ENCODE measurements around the gene DYNC2I2. TPM values are rescaled to one million over a fixed set of nuclear protein-coding genes. Genes with fewer than 3 reads are reported as not detected.
A peak's percentile ranks its signal among the peaks of the same experiment; 100 is the strongest.

The DYNC2I2 gene
- polyA plus RNA-seq, 3 donors = 15.0 to 30.8 (median 15.7) TPM

DNA sequence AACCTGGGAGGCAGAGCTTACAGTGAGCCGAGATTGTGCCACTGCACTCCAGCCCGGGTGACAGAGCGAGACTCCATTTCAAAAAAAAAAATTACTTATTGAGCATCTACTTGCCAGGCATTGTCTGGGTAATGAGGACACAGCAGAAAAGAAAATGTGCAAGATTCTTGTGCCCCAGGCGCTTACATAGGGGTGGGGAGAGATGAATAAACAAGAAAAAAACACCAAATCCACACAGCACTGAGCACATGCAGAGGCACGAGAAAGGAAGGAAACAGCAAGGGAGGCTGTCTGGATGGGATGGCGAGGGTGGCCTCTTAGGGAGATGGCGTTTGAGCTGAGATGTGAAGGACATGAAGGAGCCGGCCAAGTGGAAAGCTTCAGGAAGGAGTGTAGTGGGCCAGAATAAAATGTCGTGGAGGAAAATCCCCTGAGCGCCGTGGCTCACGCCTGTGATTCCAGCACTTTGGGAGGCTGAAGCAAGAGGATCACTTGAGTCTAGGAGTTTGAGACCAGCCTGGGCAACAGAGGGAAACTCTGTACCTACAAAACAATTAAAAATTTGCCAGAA is 13.9 kb downstream of the DYNC2I2 start:
- WGBS, 3 donors = 83 to 84% (median 84%) methylated on average over 12 of the region's 12 CpGs
- no peak overlapping the region for H3K27ac ChIP-seq (ENCODE audit: low read depth, low read length)

DNA sequence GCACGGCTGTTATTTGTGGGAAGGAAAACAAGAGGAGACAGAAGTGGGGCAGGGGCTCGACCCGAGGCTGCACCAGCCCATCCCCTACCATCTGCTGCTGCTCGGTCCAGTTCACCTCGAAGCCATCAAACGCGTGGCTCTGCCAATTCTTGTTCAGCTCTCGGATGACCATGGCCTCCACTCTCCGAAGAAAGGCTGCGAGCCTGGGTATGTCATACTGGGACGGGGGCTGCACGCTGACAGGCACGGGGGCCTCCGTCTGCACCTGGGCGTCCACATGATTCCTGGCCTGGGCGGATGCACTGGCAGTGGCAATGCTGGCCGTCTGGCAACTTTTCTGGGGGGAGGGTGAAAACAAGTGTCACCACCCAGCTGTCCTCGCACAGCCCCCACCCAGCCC is 16.0 kb downstream of the DYNC2I2 start:
- no peak overlapping the region for H3K27ac ChIP-seq (ENCODE audit: low read depth, low read length)
- WGBS, 3 donors = 92 to 98% (median 93%) methylated on average over 18 of the region's 18 CpGs

DNA sequence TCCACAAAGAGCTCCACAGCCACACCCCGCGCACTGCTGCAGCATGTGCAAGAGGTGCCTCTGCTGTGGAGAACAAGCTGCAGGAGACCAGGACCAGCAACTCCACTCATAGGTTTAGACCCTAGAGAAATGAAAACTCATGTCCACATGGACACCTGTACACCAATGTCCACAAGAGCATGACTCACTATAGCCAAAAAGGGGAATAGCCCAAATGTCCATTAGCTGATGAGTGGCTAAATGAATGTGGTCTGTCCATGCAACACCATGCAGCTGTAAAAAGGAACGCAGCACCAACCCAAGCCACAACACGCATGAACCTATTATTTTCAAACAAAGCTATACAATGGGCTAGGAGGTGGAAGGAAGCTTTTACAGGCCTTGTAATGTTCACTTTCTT is 18.1 kb downstream of the DYNC2I2 start:
- no peak overlapping the region for H3K27ac ChIP-seq (ENCODE audit: low read depth, low read length)

DNA sequence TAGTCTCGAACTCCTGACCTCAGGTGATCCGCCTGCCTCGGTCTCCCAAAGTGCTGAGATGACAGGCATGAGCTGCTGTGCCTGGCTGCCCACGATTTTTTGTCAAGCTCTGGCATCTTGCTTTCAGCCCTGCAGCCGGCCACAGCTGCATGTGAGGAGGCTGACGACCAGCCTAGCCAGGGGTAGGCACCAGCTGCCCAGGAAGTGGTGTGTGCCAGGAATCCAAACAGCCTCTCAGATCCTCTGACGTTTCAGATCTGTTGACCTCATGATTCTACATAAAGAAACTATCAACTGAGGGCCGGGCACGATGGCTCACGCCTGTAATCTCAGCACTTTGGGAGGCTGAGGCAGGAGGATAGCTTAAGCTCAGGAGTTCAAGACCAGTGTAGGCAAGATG is 19.0 kb downstream of the DYNC2I2 start:
- H3K27ac ChIP-seq (ENCODE audit: low read depth, low read length) = no peak overlapping the region
- 73 to 77% (median 74%) methylated on average over 10 of the region's 10 CpGs for WGBS, 3 donors

More for the DNA sequence above, 18.1 kb downstream of the DYNC2I2 start:
- WGBS, 3 donors = 93 to 96% (median 94%) methylated on average over 4 of the region's 4 CpGs

DNA sequence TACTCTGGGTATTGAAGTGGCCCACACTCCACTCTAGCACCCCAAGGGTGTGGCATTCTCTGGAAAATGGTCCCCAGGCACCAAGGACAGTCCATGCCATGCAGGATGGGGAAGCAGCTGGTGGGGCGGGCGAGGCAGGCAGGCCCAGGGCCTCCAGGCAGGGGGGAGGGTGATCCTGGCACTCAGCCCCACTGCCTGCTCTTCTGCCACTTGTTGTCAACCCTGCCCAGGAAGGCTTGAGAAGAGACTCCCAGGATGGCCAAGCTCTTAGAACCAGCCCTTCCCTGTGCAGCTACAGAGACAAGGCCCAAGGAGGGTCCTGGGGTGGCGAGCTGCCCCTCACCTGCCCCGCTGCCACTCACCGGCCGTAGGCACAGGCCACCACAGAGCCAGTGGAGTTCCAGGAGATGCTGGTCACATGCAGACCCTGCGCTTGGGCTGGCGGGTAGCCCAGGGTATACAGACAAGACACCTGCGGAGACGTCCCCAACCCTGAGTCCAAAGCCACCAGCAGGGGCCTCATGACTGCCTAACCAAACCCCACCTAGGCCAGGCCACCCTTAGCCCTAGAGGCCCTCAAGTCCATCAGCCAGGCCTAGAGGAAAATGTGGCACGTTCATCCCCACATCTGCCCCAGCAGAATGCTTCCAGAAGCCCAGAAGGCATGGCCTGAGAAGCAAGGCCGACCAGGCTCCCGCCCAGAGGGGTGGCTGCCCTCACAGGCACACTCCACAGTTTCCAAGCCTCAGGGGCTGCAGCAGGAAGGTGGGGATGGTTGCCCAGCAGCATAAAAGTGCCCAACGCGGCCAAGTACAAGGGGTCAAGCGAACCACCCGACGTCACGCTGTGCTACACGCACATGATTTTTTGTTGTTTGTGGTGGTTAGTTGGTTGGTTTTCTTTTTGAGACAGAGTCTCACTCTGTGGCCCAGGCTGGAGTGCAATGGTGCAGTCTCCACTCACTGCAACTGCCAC is 19.8 kb downstream of the DYNC2I2 start:
- H3K27ac ChIP-seq (ENCODE audit: low read depth, low read length) = no peak overlapping the region
- 83 to 90% (median 89%) methylated on average over 20 of the region's 20 CpGs for WGBS, 3 donors

DNA sequence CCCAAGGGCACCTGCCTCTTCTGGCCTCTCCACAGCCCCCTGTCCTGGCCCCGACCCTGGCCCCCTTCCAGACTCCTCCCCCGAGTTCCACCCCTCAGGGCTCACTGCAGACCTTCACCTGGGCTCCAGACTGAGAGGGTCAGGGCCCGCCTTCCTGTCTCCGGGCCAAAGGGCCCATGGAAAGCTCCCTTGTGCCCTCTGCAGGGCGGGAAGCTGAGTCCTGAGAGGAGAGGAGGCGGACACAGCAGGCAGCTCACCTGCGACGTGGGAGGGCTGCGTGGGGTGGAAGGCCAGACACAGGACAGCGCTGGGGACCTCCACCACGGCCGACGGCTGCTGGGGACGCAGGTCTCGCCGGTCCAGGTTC is 20.6 kb downstream of the DYNC2I2 start:
- WGBS, 3 donors = 23 to 79% (median 74%) methylated on average over 16 of the region's 16 CpGs
- H3K27ac ChIP-seq (ENCODE audit: low read depth, low read length) = peak overlapping the region; percentile 83

DNA sequence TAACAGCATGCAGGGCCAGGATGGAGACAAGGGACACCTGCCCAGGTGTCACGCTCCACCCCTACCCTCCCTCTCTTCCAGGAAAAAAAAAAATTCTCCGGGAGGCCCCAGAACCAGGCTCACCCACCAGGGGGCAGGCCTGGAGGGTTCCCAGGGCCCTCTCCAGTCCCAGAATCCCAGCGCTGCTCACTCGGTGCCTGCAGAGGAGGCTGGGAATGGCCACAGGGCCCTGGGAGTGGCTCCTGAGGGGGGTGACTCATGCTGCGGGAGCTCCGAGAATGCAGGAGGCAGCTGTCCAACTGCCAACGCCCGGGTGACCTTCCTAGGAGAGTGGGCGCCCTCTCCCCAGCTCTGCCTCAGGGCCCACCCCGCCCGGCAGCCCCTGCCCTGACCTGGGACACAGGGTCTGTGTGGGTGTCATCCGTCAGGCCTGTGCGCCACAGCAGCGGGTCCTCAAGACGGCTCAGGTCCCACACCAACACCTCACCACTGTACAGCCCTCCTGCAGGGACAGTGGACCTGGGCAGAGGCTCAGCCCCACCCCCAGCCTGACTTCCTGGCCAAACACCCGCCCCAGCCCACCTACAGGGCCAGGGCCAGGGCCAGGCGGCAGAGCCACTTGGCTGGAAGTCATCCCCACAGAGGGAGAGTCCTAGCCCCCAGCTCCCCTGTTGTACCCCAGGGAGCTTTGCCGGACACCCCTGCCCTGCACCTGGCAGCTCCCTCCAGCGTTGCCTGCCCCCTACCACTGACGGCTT is 21.2 kb downstream of the DYNC2I2 start:
- peak overlapping the region; percentile 83 for H3K27ac ChIP-seq (ENCODE audit: low read depth, low read length)
- 9 to 53% (median 48%) methylated on average over 19 to 20 of the region's 20 CpGs for WGBS, 3 donors

DNA sequence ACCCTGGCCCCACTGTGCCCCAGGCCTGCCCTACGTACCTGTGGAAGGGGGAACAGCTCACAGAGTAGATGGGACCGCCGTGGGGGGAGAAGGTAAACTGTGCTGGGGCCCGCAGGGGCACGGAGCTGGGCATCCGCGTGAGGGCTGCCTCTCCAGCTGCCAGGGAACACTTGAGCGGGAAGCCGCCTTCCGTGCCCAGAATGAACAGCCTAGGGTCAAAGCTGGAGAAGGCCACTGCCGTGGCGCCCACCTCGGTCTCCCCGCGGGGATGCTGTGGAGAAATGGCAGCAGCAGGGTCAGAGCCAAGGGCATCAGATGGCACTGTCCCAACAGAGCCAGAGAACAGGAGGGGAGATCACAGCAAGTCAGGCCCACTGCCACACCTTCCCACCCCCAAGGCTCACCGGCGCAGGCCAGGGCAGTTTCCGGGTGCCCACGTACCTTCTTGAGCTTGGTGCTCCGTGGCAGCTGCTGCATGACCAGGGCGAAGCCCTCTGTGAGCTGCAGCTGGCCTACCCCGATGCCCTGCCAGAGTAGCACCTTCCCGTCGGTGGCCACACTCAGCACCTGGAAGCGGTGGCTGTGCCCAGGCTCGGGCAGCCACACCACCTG is 21.9 kb downstream of the DYNC2I2 start:
- 43 to 85% (median 83%) methylated on average over 23 to 26 of the region's 26 CpGs for WGBS, 3 donors
- no peak overlapping the region for H3K27ac ChIP-seq (ENCODE audit: low read depth, low read length)

DNA sequence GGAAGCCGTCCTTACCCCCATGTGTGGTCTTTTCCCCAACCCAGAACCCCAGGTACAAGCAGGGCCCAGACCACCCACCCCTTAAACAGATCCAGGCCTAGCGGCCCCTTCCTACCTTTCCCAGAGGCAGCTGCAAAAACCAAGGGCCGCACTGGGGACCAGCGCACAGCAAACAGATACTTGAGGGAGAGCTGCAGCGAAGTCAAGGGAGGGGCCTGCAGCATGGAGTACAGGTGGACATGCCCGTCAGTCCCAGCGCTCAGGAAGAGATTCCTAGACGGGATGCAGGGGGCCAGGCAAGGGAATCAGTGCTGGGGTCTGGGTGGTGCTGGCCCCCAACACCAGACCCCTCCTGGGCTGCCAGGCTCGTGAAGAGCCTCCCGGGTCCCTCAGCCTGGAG is 22.5 kb downstream of the DYNC2I2 start:
- WGBS, 3 donors = 89 to 92% (median 90%) methylated on average over 10 of the region's 10 CpGs
- H3K27ac ChIP-seq (ENCODE audit: low read depth, low read length) = no peak overlapping the region

DNA sequence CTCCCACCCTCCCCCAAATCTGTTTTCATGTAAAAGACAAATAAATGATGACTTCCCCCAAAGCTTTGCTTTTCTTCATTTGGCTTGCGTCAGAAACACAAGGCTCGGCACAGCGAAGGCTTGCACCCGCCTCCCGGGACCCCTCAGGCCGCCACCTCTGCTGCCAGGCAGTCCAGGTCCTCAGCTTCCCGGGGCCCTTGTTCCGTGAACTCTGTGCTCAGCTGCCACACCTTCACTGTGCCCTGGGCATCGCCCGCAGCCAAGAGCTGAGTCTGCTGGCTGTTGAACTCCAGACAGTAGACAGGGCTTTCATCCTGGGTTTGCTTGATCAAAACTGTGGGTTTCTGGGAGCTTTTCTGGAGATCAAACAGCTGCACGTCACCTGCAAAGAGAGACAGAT is 23.0 kb downstream of the DYNC2I2 start:
- 88% methylated on average over 11 of the region's 11 CpGs for WGBS, 3 donors
- H3K27ac ChIP-seq (ENCODE audit: low read depth, low read length) = no peak overlapping the region

DNA sequence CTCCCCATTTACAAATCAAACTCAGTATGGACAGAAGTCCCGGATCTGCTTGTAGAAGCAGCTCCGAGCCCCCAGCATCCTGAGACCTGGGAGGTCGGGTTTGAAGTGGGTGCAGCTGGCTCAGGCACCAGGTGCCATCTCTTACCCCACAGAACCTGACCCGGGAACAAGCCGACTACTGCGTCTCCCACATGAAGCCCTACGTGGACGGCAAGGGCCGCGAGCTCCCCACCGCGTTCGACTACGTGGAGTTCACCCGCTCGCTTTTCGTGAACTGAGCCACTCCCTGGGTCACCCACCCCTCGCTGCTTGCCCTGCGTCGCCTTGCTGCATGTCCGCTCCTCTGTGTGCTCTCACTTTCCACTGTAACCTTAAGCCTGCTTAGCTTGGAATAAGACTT is 23.6 kb downstream of the DYNC2I2 start:
- no peak overlapping the region for H3K27ac ChIP-seq (ENCODE audit: low read depth, low read length)
- WGBS, 3 donors = 93 to 96% (median 94%) methylated on average over 21 of the region's 21 CpGs

DNA sequence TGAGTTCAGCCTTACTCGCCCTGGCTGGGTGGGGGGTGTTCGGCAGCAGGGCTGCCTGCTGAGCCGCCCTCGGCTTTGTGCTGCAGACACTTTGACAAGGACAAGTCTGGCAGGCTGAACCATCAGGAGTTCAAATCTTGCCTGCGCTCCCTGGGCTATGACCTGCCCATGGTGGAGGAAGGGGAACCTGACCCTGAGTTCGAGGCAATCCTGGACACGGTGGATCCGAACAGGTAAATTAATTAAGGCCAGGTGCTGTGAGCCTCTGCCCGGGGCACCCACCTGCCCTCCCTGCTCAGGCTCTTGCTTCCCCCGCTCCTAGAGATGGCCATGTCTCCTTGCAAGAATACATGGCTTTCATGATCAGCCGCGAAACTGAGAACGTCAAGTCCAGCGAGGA is 24.2 kb downstream of the DYNC2I2 start:
- no peak overlapping the region for H3K27ac ChIP-seq (ENCODE audit: low read depth, low read length)
- WGBS, 3 donors = 92 to 94% (median 93%) methylated on average over 14 of the region's 14 CpGs

DNA sequence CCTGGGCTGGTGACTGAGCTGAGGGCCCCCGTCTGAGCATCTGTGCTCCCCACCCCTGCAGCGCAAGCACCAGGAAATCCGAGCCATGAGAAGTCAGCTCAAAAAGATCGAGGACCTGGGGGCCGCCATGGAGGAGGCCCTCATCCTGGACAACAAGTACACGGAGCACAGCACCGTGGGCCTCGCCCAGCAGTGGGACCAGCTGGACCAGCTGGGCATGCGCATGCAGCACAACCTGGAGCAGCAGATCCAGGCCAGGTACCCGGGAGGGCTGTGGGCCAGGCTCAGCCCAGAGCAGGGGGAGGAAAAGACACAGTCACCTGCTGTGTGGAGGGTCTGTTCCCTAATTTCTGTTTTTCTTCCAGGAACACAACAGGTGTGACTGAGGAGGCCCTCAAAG is 24.6 kb downstream of the DYNC2I2 start:
- 83 to 92% (median 86%) methylated on average over 10 of the region's 10 CpGs for WGBS, 3 donors
- H3K27ac ChIP-seq (ENCODE audit: low read depth, low read length) = no peak overlapping the region

DNA sequence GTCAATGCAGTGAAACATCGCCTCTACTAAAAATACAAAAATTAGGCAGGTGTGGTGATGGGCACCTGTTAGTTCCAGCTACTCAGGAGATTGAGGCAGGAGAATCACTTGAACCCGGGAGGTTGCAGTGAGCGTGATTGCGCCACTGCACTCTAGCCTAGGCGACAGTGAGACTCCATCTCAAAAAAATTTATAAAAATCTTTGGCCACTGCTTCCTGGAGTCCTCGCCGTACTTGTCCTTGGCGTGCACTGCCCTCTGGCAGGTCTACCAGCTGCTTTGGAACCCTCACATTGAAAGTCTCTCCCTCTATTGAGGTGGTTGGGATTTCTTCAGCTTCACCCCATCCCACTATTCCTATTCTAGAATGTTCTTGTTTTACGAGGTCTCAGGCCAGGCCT is 25.0 kb downstream of the DYNC2I2 start:
- H3K27ac ChIP-seq (ENCODE audit: low read depth, low read length) = no peak overlapping the region
- 92 to 96% (median 95%) methylated on average over 9 of the region's 9 CpGs for WGBS, 3 donors

DNA sequence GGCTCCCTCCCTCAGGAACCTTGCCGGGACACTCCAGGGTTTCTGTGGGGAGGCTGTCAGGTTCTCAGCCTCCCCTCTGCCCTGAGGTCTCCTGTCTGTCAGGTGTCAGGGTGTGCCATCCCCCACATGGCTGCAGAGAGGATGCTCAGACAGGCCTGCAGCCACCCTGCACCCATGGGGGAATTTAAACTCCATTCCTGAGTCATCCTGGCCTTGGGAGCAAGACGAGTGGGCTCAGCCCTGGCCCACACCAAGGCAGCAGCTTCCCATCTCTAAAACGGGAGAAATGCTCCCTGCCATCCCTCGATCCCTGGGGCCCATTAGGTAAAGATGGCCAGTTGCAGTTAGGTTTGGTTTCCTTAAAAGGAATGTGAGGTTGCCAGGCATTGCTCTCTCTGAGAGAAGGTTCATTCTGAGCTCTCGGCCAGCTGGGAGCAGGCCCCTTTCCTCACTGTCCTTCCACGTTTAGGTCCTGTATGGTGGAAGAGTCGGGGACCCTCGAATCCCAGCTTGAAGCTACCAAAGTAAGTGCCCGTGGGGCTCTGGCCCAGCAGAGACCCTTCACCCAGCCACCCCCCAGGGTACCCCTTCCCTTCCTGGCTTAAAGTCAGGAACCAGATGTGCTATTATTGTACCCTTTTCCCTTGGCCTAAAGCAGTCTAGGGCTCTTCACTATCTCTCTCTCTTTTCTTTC is 26.6 kb downstream of the DYNC2I2 start:
- WGBS, 3 donors = 70 to 72% (median 71%) methylated on average over 9 of the region's 9 CpGs
- no peak overlapping the region for H3K27ac ChIP-seq (ENCODE audit: low read depth, low read length)

DNA sequence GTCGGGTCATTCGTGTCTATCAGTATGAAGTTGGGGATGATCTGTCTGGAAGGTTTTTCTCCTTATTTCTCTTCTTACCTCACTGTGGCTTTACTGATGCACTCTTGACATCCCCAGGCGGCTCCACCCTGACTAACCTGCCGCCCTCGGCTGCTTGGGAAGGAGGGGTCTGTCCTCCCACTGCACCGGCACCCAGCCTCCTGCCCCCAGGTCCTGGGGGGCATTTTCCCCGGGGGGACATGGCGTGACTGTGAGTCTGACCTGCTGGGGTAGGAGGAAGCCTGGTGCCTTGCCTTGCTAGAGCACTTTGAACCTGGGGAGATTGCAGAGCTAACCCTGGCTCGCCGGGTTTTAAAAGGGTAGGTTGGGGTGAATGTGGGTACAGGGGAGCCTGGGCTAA is 27.5 kb downstream of the DYNC2I2 start:
- 87 to 91% (median 90%) methylated on average over 10 of the region's 10 CpGs for WGBS, 3 donors
- H3K27ac ChIP-seq (ENCODE audit: low read depth, low read length) = no peak overlapping the region

DNA sequence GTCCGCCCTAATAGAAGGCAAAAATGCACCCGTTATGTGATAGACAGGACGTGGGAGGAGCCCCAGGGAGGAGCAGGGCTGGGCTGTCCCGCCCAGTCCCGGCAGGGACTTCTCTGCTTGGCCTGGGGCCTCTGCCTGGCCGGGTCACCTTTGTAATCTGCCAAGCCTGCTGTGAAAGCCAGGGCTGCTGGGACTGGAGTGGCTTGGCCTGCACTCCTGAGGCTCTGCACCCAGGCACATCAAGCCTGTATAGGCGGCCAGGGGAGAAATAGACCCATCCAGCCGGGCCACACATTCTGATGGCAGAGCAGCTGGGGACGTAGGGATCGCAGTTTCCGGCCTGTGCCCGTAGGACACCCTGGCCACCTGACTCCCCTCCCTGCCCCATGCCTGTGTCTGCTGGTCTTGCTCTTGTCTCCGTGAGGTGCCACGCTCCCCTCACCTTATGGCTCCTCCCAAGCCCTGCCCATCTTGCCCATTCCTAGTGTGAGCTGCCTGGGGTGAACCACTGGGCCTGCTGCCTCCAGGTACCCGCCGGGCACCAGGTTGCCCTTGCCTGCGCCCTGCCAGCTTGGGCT is 28.1 kb downstream of the DYNC2I2 start:
- WGBS, 3 donors = 66 to 73% (median 69%) methylated on average over 17 of the region's 17 CpGs

DNA sequence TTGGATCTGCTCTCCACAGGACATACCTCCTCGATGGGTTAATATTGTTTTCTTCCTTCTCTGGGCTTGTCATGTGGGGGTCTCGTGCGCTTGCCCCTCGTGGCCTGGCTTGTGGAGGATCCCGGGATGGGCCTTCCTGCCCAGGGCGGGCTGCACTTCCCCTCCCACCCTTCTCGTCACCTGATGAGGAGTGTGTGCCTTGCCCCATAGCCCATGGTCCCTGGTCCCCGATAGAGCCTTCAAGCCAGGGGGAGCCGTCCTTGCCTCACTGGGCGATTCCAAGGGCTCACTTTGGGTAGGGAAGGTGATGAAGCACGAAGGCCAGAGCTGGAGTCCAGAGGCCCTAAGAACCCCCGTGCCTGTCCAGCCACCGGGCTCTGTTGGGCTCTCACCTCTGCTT is 28.7 kb downstream of the DYNC2I2 start:
- no peak overlapping the region for H3K27ac ChIP-seq (ENCODE audit: low read depth, low read length)
- WGBS, 3 donors = 74 to 83% (median 76%) methylated on average over 13 of the region's 13 CpGs

More for the DNA sequence above, 28.1 kb downstream of the DYNC2I2 start:
- H3K27ac ChIP-seq (ENCODE audit: low read depth, low read length) = no peak overlapping the region

Measured in adipose tissue (tissue), 3 donors.